DOHH2 (cell line): Measurements from ENCODE around the gene RPRD1B.

Experiments
- CTCF ChIP-seq: fragments of 200-600 bp; sonication (generic); IDR thresholded peaks from one replicate; pipeline ENCODE4 v1.5.1; 2014; ENCODE audit warnings: antibody characterized with exemption, mild to moderate bottlenecking, low read depth, low read length; ENCODE audit not compliant: poor library complexity, severe bottlenecking
- EZH2phosphoT487 ChIP-seq: fragments of 200-600 bp; sonication (generic); IDR thresholded peaks from 2 replicates; pipeline ENCODE4 v1.6.1; 2017; ENCODE audit warnings: borderline replicate concordance, mild to moderate bottlenecking, antibody characterized with exemption, low read length, moderate library complexity, mixed read lengths

- no peak for TF ChIP-seq CTCF
- TF ChIP-seq EZH2phosphoT487, result no peak
Measured at GRCh38 chr20:38029453-38029852, 4.1 kb upstream of the RPRD1B start.
